Cardiac muscle cell (in vitro differentiated cells and primary cell): ENCODE measurements around the gene CORO1C. TPM values are rescaled to one million over a fixed set of nuclear protein-coding genes. Genes with fewer than 3 reads are reported as not detected.

Experiments used
- DNase-seq, 2 donors: peaks; one replicate each; pipeline versions ENCODE4 v3.0.0 to v3.0.0-alpha.2; 2010 to 2017; ENCODE audit warnings: low read depth in 1 of 2, low spot score in 1 of 2
- H3K27ac ChIP-seq: fragments of 200-600 bp; sonication (generic); 2 replicates; pipeline ENCODE4 v1.5.1; 2016
- H3K27me3 ChIP-seq: fragments of 200-600 bp; sonication (generic); 2 replicates; pipeline ENCODE4 v1.6.0; 2016; ENCODE audit warnings: control low read depth
- H3K36me3 ChIP-seq: fragments of 200-600 bp; sonication (generic); 2 replicates; pipeline ENCODE4 v1.5.1; 2016; ENCODE audit warnings: control low read depth
- H3K4me1 ChIP-seq: fragments of 200-600 bp; sonication (generic); 2 replicates; pipeline ENCODE4 v1.8.1; 2017; ENCODE audit warnings: low read depth, mild to moderate bottlenecking, mixed run types
- H3K4me3 ChIP-seq: fragments of 200-600 bp; sonication (generic); 2 replicates; pipeline ENCODE4 v1.5.1; 2016; ENCODE audit warnings: mild to moderate bottlenecking
- H3K9me3 ChIP-seq: fragments of 200-600 bp; sonication (generic); 2 replicates; pipeline ENCODE4 v1.5.1; 2017; ENCODE audit warnings: low read depth, mild to moderate bottlenecking, control low read depth
- polyA plus RNA-seq: library from polyadenylated mRNA; unstranded; fragments of >200 nt; fragmentation: Nextera tagmentation; extraction: Ambion mirVana; gene quantifications from 2 replicates; pipeline ENCODE4 v1.2.1, GENCODE V29; 2016
- total RNA-seq: library from RNA; depleted of rRNA; stranded (reverse); fragments of >200 nt; gene quantifications from 2 replicates; pipeline ENCODE4 v1.2.3, GENCODE V29; 2016
- TF ChIP-seq, protein P1 (sequence below): IDR thresholded peaks from 2 replicates; pipeline ENCODE4 v1.5.1; 2012; ENCODE audit warnings: low read depth, mild to moderate bottlenecking, low read length

CORO1C gene
- total and polyA plus RNA-seq, 2 experiments from 2014 or later = 65.4 to 72.5 TPM

DNA sequence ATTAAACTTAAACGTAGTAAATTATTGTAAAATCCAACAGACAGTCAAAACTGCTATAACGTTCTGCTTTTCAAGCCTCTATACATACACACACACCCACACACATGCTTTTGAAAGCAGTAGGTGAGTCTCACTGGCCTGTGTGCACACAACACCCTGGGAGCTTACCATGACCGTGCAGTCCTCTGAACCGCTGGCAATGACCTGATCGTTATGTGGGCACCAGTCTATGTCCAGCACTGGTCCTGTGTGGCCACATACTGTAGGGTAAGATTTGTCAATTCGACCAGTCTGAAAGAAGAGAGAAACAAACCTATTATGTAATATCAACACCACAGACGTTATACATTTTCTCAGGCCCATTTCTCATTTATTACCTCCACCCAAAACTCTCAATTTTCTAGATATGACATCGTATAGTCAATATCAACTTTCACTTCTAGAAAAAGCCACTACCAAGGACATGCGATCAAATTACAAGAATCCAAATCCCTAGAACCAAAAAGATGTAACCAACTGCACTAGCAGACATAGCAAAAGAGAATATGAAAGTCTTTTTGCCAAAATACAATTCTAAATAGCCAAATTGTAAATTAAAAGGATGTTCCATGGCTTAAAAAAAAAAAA, 53.1 kb downstream of the CORO1C start:
- TF ChIP-seq, protein P1, sequence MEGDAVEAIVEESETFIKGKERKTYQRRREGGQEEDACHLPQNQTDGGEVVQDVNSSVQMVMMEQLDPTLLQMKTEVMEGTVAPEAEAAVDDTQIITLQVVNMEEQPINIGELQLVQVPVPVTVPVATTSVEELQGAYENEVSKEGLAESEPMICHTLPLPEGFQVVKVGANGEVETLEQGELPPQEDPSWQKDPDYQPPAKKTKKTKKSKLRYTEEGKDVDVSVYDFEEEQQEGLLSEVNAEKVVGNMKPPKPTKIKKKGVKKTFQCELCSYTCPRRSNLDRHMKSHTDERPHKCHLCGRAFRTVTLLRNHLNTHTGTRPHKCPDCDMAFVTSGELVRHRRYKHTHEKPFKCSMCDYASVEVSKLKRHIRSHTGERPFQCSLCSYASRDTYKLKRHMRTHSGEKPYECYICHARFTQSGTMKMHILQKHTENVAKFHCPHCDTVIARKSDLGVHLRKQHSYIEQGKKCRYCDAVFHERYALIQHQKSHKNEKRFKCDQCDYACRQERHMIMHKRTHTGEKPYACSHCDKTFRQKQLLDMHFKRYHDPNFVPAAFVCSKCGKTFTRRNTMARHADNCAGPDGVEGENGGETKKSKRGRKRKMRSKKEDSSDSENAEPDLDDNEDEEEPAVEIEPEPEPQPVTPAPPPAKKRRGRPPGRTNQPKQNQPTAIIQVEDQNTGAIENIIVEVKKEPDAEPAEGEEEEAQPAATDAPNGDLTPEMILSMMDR = no peak
- Histone ChIP-seq H3K36me3 (peaks cover 17% of the 10 kb centered on the region), H3K27me3 (no peaks in the 10 kb centered on the region), H3K4me1 (peaks cover 3% of the 10 kb centered on the region), H3K4me3 (no peak overlapping the region), H3K27ac (peak overlapping the region; percentile 27), H3K9me3 (no peaks in the 10 kb centered on the region)
- no peak for DNase-seq

DNA sequence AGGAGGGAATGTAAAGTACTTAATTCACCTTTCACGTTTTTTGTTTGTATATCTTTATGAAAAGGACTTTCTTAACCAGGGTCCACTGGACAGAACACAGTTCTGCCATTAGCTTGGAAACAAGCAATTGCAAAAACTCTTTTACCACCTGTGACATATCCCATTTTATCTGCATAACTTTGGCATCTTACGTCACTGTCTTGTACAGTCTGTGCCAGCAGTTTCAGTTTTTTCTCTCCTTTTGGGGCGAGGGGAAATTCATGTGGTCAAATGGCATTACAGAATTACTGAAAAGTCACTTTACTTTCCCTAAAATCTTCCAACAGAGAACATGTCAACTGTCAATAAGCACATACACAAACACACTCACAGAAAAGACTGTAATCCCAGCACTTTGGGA, 53.9 kb downstream of the CORO1C start:
- no peaks in the 10 kb centered on the region for H3K27me3 ChIP-seq
- peaks cover 3% of the 10 kb centered on the region for H3K4me1 ChIP-seq
- no peaks in the 10 kb centered on the region for H3K9me3 ChIP-seq
- peaks cover 17% of the 10 kb centered on the region for H3K36me3 ChIP-seq
- H3K27ac ChIP-seq = peak overlapping the region; percentile 55
- H3K4me3 ChIP-seq = no peak overlapping the region
- TF ChIP-seq, protein P1 = no peak
- peak in 1 of 2 donors; percentile 64 for DNase-seq

DNA sequence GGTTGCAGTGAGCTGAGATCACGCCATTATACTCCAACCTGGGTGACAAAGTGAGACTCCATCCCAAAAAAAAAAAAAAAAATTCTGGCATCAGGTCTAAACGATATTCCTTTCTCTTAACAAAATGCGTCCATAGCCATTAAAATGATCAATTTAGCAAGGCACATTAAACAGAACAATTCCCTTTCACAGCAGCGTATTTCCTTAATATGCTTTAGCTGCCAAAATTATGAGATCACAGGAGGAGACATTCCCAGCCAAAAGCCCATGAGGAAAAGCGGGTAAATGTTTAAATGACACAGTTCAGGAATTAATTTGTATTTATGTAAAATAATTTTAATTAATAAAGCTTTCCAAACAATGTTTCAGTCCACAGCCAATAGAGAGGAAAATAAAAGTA, 54.6 kb downstream of the CORO1C start:
- DNase-seq = no peak
- H3K4me1 ChIP-seq = peaks cover 3% of the 10 kb centered on the region
- H3K4me3 ChIP-seq = no peak overlapping the region
- H3K9me3 ChIP-seq = no peaks in the 10 kb centered on the region
- peaks cover 17% of the 10 kb centered on the region for H3K36me3 ChIP-seq
- H3K27me3 ChIP-seq = no peaks in the 10 kb centered on the region
- TF ChIP-seq, protein P1 = no peak
- peak overlapping the region; percentile 55 for H3K27ac ChIP-seq

DNA sequence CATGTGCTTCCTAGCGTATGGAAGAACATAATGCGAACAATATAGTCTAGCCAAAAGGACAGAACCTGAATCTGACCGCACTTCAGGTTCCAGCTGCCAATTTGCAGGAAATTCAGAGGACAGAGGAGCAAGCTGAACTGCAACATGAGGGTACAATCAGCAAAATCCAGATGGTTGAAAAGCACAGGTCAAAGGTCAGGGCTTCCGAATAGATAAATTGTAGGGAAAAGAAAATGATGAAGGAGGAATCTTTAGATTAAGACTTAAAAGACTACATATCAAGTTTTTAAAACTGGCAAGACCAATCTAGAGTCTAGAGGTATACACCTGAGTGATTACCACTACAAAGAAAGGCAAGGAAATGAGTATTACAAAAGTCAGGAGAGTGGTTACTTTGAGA, 55.5 kb downstream of the CORO1C start:
- Histone ChIP-seq H3K27ac (no peak overlapping the region), H3K36me3 (peaks cover 17% of the 10 kb centered on the region), H3K9me3 (no peaks in the 10 kb centered on the region), H3K4me3 (no peak overlapping the region), H3K27me3 (no peaks in the 10 kb centered on the region), H3K4me1 (peaks cover 3% of the 10 kb centered on the region)
- TF ChIP-seq, protein P1 = no peak
- DNase-seq = no peak

DNA sequence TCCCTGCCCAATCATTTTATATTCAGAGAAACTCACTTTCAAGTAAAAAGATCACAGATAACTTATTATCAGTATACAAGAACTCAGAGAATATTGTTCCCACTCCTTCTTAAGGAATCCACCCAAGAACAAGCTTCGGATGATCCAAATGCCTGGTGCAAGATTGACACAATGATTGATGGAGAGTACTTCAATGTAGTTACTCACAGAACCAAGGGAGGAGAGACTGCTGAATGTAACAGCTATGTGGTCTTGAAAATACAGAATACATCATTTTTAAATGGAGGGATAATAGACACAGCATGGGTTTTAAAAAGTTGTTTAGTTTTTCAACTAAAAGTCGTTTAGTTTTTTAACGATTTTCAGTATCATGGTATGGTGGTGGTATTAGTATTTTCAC, 59.3 kb downstream of the CORO1C start:
- Histone ChIP-seq H3K9me3 (no peaks in the 10 kb centered on the region), H3K4me3 (no peak overlapping the region), H3K36me3 (peaks cover 7% of the 10 kb centered on the region), H3K27me3 (no peaks in the 10 kb centered on the region), H3K27ac (no peak overlapping the region), H3K4me1 (peaks cover 9% of the 10 kb centered on the region)
- TF ChIP-seq, protein P1 = no peak
- DNase-seq = no peak

DNA sequence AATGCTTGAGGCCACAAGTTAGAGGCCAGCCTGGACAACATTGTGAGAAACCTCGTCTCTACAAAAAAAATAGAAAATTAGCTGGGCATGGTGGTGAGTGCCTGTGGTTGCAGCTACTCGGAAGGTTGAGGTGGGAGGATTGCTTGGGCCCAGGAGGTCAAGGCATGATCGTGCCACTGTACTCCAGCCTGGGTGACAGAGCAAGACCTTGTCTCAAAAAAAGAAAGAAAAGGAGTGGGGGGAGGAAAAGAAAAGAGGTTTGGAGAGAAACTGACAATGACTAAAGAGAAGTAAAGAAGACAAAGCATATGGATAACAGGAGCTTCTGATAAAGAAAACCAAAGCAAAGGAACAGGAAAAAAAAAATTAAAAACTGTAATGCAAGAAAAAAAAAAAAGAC, 60.2 kb downstream of the CORO1C start:
- no peak overlapping the region for H3K27ac ChIP-seq
- H3K36me3 ChIP-seq = peaks cover 3% of the 10 kb centered on the region
- no peak for DNase-seq
- H3K4me3 ChIP-seq = no peak overlapping the region
- H3K27me3 ChIP-seq = no peaks in the 10 kb centered on the region
- TF ChIP-seq, protein P1 = no peak
- no peaks in the 10 kb centered on the region for H3K9me3 ChIP-seq
- H3K4me1 ChIP-seq = peaks cover 18% of the 10 kb centered on the region
